RWPE1 (cell line): ENCODE results near the gene TCEA2.
"Not testable (repeated sequence)": the region's sequence is repeated elsewhere in the genome, so short reads cannot be mapped to it uniquely, and the experiment has no call there.

ENCODE experiments used
- CTCF ChIA-PET: fragments of 350-600 bp; sonication (Branson Sonifier 250); formaldehyde crosslinking; extraction: SDS; loops from one replicate; lab custom pipeline; 2021; lab: Yijun Ruan, JAX
- POLR2A ChIA-PET: fragments of 400-600 bp; formaldehyde crosslinking; extraction: SDS; loops from one replicate; lab custom pipeline; 2020; ENCODE audit warnings: antibody characterized with exemption; ENCODE audit not compliant: low non-redundant PET; lab: Yijun Ruan, JAX
- DNase-seq: peaks from one replicate; pipeline ENCODE4 v3.0.0; 2012; ENCODE audit warnings: low spot score
- H3K27ac ChIP-seq: fragments of 450-650 bp; 2 replicates; pipeline ENCODE4 v1.5.1; 2017
- TF ChIP-seq, protein P1 (sequence below): fragments of 450-650 bp; conservative IDR thresholded peaks from 2 replicates; pipeline ENCODE4 v1.5.1; 2017; ENCODE audit warnings: low read depth, mild to moderate bottlenecking

TCEA2 gene

DNA sequence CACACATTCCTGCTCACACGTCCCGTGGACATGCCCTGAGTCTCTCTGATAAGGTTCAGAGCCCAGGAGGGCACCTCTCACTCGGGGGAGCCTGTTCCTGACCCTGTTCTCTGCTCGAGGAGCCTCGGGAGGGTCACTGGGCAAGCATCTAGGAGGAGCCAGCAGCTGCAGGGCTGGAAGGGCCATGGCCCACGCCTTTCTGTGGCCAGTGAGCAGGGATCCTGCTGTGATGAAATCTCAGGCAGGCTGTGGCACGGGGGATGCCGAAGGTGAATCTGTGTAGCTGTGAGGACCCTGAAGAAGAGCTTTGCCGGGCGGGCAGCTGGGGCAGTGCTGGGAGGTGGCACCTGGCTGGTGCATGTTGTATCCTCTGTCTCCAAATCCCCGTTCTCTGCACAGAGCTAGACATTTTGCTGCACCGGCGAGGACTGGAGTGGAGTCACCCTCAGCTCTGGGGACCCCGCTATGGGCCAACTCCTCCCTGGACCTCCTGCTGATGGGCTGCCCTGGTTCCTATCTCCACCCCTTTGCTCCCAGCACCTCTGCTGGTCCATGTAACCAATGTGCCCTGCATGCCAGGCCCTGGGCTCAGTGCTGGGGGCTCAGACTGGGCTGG, 51.5 kb downstream of the TCEA2 start:
- no peak for DNase-seq
- TF ChIP-seq, protein P1, sequence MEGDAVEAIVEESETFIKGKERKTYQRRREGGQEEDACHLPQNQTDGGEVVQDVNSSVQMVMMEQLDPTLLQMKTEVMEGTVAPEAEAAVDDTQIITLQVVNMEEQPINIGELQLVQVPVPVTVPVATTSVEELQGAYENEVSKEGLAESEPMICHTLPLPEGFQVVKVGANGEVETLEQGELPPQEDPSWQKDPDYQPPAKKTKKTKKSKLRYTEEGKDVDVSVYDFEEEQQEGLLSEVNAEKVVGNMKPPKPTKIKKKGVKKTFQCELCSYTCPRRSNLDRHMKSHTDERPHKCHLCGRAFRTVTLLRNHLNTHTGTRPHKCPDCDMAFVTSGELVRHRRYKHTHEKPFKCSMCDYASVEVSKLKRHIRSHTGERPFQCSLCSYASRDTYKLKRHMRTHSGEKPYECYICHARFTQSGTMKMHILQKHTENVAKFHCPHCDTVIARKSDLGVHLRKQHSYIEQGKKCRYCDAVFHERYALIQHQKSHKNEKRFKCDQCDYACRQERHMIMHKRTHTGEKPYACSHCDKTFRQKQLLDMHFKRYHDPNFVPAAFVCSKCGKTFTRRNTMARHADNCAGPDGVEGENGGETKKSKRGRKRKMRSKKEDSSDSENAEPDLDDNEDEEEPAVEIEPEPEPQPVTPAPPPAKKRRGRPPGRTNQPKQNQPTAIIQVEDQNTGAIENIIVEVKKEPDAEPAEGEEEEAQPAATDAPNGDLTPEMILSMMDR = no peak
- ChIA-PET POLR2A (no interaction called here), CTCF (interaction anchor here (0.6 to 2.3 kb wide), 3 partner anchors 13 to 31 kb away, joined by 3 to 10 read pairs (median 3); partner anchors contain the start of gene LKAAEAR1)
- no peak overlapping the region for H3K27ac ChIP-seq

DNA sequence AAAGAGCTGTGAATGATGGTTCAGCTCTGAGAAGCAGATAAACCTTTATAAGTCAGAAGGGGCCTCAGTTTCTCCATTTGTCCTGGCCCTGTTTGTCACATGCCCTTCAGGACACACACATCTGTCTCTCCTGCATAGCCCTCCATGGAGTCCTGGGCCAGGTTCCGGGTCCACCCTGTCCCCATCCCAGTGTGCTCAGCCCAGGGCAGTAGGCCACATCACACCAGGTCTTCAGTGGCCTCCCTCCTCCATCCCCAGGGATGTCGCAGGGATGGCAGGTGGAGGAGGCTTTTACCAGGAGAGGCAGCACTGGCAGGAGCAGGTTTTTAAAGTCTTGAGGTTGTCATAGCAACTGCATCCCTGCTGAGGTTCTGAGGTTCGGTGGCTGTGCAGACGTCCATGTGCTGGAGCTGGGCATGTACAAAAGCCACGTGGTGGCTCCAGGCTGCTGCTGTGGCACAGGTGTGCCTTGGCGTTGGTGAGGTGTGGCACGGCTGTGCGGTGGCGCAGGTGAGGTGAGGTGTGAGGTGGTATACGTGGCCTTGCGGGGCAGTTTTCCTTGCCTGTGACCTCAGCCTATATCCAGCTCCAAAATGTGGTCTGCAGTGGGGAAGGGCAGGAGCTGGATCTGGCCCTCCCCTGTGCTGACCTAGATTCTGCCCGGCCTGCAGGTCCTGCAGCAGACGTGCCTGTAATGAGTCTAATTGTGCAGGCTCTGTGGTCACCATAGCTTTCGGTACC, 52.3 kb downstream of the TCEA2 start:
- CTCF ChIA-PET = interaction anchor here (0.5 to 2.3 kb wide), 5 partner anchors 13 to 48 kb away, joined by 3 to 10 read pairs (median 3); partner anchors contain the start of gene LKAAEAR1
- POLR2A ChIA-PET = no interaction called here
- TF ChIP-seq, protein P1 = no peak
- DNase-seq = no peak
- no peak overlapping the region for H3K27ac ChIP-seq

DNA sequence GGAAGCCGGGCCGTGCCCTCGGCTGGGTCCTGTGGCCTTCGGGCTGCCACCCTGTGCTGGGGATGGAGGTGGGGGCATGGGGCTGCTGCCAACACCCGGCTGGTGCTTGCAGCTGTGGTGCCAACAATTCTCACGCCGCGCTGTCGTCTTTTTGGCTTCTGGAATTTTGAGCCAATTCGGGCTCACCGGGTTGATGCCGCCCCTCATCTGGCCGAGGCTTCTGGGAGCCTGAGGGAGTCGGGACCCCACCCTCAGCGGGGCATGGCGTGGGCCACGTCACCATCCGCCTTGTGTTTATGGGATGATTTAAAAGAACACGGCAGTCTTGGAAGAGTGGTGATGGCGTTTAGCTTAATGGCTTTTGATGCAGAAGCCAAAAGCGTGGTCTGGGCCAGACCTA, 53.0 kb downstream of the TCEA2 start:
- ChIA-PET CTCF (interaction anchor here (0.7 to 2.3 kb wide), 3 partner anchors 14 to 42 kb away, joined by 4 to 10 read pairs (median 5); partner anchors contain the start of gene LKAAEAR1), POLR2A (no interaction called here)
- no peak overlapping the region for H3K27ac ChIP-seq
- no peak for DNase-seq
- TF ChIP-seq, protein P1 = no peak

DNA sequence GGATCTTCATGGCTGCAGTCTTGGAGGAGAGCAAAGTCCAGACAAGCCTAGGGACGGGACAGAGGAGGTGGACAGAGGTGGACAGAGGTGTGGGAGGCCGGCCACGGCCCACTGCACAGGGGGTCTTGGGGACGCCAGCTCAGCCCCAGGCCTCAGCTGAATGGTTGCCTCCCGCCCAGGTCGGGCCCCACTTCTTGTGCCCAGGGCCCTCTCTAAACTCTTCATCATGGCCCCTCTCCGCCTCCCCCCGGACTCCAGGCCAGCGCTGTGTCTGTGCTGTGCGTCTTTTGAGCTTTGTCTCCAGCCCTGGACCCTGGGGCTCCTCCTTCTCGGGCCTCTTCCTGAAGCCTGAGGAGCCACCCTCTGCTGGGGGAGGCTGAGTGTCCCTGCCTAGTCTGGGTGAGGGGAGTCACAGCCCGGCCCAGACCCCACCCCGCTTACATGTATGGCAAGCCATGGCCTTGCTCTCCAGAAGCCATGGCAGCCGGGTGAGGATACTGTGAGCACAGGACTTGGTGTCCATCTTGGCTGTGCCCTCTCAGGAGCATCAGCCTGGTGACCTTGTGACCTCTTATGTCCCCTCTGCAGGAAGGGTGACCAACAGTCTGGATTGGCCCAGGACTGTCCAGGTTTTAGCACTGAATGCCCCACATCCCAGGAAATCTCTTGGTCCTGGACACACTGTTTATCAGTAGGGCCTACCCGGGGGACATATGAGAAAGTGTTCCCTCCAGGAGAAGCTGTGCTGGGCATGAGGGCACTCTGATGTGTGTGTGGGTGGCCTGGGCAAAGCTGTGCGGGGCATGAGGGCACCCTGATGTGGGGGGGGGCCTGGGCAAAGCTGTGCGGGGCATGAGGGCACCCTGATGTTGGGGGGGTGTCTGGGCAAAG, 53.8 kb downstream of the TCEA2 start:
- H3K27ac ChIP-seq = no peak overlapping the region
- no peak for DNase-seq
- TF ChIP-seq, protein P1 = no peak
- POLR2A ChIA-PET = no interaction called here
- CTCF ChIA-PET = interaction anchor here (0.7 to 2.3 kb wide), 4 partner anchors 15 to 78 kb away, joined by 4 to 10 read pairs (median 4); partner anchors contain the start of gene LKAAEAR1

DNA sequence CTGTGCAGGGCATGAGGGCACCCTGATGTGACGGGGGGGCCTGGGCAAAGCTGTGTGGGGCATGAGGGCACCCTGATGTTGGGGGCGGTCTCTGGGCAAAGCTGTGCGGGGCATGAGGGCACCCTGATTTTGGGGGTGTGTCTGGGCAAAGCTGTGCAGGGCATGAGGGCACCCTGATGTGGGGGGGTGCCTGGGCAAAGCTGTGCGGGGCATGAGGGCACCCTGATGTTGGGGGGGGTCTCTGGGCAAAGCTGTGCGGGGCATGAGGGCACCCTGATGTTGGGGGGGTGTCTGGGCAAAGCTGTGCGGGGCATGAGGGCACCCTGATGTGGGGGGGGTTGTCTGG, 54.4 kb downstream of the TCEA2 start:
- DNase-seq, H3K27ac ChIP-seq, POLR2A ChIA-PET: not testable (repeated sequence)
- CTCF ChIA-PET = interaction anchor here (0.7 to 1.0 kb wide), 2 partner anchors 79 to 535 kb away, joined by 3 to 4 read pairs; no protein-coding TSS in a partner anchor

DNA sequence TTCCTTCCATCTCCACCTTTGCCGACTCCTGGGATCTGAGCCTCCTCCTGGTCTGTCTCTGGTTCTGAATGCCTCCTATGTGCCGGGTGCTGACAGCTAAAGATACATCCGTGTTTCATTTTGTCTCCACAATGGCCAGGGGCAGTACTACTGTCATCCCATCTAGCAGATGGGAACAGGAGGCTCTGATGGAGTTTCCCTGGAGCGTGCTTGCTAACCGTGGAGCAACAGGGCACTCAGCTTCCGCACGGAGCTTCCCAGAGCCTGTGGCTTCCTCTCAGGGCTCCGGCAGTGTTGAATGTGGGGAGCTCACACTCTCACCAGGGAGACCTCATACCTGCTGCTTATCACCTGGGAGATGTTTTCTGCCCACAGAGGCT, 56.3 kb downstream of the TCEA2 start:
- no peak overlapping the region; the same call in 1 of the 2 replicates for H3K27ac ChIP-seq
- TF ChIP-seq, protein P1 = no peak
- DNase-seq = no peak
- ChIA-PET CTCF (interaction anchor here (0.7 to 4.5 kb wide), 7 partner anchors 17 to 150 kb away, joined by 3 to 59 read pairs (median 6); partner anchors contain the start of genes LKAAEAR1, OPRL1, PRPF6 and RGS19), POLR2A (no interaction called here)
